Breast epithelium (tissue), 4 donors: Measurements from ENCODE around the gene NUAK1. TPM values are rescaled to one million over a fixed set of nuclear protein-coding genes. Genes with fewer than 3 reads are reported as not detected.

ENCODE experiments used
- DNase-seq, 2 donors: peaks; one replicate each; pipeline ENCODE4 v3.0.0-alpha.2; 2019; ENCODE audit warnings: low spot score in 2 of 2
- H3K27ac ChIP-seq, 2 donors: fragments of 200-600 bp; sonication (generic) in 1 of 2; one replicate each; pipeline ENCODE4 v1.5.1; 2016 to 2019; ENCODE audit warnings: mild to moderate bottlenecking in 1 of 2
- H3K27me3 ChIP-seq, 2 donors: fragments of 200-600 bp; sonication (generic) in 1 of 2; one replicate each; pipeline versions ENCODE4 v1.5.1 to v1.6.0; 2017 to 2019; ENCODE audit warnings: control low read depth in 1 of 2, mild to moderate bottlenecking in 1 of 2
- H3K36me3 ChIP-seq: fragments of 200-600 bp; one replicate; pipeline ENCODE4 v1.5.1; 2019
- H3K4me1 ChIP-seq, 2 donors: fragments of 200-600 bp; sonication (generic); one replicate each; pipeline ENCODE4 v1.5.1; 2016 to 2019; ENCODE audit warnings: control low read depth in 1 of 2
- H3K4me3 ChIP-seq, 3 donors: fragments of 200-600 bp; sonication (generic); 1 replicate in 2 of 3; 2 replicates in 1 of 3; pipeline ENCODE4 v1.5.1; 2016 to 2019; ENCODE audit warnings: mild to moderate bottlenecking in 3 of 3, moderate library complexity in 2 of 3
- H3K9me3 ChIP-seq, 2 donors: fragments of 200-600 bp; sonication (generic) in 1 of 2; one replicate each; pipeline ENCODE4 v1.5.1; 2016 to 2019; ENCODE audit warnings: control low read depth in 1 of 2
- POLR2A ChIP-seq: fragments of 450-650 bp; IDR thresholded peaks from one replicate; pipeline ENCODE4 v1.6.1; 2016; ENCODE audit warnings: antibody characterized with exemption, mild to moderate bottlenecking, moderate library complexity
- POLR2AphosphoS5 ChIP-seq, 3 donors: sonication (generic); formaldehyde crosslinking; IDR thresholded peaks; one replicate each; pipeline ENCODE4 v1.6.1; 2017; ENCODE audit warnings: antibody characterized with exemption in 3 of 3
- intact Hi-C: fragments of 100-400 bp; cut with DNase I; formaldehyde crosslinking; loops from one replicate; pipeline ENCODE4 v1.15.1; 2023; ENCODE audit warnings: low total_unique reads
- total RNA-seq, 3 donors: library from RNA; depleted of rRNA; stranded (reverse); fragments of >200 nt; gene quantifications; one replicate each; pipeline ENCODE4 v1.1.0, GENCODE V29; 2016
- TF ChIP-seq, protein P1 (sequence below), 3 donors: fragments of 450-650 bp; IDR thresholded peaks; one replicate each; pipeline ENCODE4 v1.5.1; 2016 to 2017; ENCODE audit warnings: antibody characterized with exemption in 3 of 3, mild to moderate bottlenecking in 3 of 3, moderate library complexity in 3 of 3

The NUAK1 gene
- total RNA-seq, 3 donors from 2014 or later, result 6.0 to 20.2 (median 13.1) TPM

DNA sequence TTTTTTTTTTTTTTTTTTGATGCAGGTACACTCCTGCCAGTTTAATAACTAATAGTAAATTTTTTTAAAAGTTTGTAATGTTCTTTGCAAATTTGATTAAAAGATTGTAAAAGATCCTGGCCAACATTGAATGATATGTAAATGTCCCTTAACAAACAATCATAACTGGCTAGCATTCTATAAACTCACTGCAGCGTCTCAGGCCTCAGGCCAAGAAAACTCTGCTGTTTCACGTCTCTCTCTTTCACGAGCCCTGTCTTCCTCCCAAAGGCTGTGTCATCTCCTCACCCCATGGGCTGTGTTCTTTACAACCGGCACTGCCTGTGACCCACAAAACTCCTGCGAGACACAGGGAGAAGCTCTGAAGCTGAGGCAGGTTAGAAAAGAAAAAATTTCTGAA lies 103.3 kb downstream of the NUAK1 start:
- no peaks in the 10 kb centered on the region for H3K27me3 ChIP-seq
- intact Hi-C loops, result no loop called here
- no peaks in the 10 kb centered on the region for H3K9me3 ChIP-seq
- H3K4me3 ChIP-seq, result no peak overlapping the region
- TF ChIP-seq POLR2AphosphoS5 (IDR thresholded peaks at IDR 0.05) (no peak), POLR2A (no peak)
- TF ChIP-seq, protein P1, sequence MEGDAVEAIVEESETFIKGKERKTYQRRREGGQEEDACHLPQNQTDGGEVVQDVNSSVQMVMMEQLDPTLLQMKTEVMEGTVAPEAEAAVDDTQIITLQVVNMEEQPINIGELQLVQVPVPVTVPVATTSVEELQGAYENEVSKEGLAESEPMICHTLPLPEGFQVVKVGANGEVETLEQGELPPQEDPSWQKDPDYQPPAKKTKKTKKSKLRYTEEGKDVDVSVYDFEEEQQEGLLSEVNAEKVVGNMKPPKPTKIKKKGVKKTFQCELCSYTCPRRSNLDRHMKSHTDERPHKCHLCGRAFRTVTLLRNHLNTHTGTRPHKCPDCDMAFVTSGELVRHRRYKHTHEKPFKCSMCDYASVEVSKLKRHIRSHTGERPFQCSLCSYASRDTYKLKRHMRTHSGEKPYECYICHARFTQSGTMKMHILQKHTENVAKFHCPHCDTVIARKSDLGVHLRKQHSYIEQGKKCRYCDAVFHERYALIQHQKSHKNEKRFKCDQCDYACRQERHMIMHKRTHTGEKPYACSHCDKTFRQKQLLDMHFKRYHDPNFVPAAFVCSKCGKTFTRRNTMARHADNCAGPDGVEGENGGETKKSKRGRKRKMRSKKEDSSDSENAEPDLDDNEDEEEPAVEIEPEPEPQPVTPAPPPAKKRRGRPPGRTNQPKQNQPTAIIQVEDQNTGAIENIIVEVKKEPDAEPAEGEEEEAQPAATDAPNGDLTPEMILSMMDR (IDR thresholded peaks at IDR 0.05), result no peak
- H3K4me1 ChIP-seq, result no peaks in the 10 kb centered on the region
- no peak overlapping the region for H3K27ac ChIP-seq
- no peaks in the 10 kb centered on the region for H3K36me3 ChIP-seq
- DNase-seq, result no peak

DNA sequence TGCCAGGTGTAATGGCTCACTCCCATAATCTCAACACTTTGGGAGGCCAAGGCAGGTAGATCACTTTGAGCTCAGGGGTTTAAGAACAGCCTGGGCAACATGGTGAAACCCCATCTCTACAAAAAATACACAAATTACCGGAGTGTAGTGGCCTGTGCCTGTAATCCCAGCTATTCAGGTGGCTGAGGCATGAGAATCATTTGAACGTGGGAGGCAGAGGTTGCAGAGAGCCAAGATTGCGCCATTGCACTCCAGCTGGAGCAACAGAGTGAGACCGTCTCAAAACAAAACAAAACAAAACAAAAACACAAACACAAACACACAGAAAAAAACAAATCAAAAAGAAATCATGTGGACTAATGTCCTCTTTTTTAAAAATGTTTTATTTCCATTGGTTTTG lies 104.4 kb downstream of the NUAK1 start:
- intact Hi-C loops, result no loop called here

DNA sequence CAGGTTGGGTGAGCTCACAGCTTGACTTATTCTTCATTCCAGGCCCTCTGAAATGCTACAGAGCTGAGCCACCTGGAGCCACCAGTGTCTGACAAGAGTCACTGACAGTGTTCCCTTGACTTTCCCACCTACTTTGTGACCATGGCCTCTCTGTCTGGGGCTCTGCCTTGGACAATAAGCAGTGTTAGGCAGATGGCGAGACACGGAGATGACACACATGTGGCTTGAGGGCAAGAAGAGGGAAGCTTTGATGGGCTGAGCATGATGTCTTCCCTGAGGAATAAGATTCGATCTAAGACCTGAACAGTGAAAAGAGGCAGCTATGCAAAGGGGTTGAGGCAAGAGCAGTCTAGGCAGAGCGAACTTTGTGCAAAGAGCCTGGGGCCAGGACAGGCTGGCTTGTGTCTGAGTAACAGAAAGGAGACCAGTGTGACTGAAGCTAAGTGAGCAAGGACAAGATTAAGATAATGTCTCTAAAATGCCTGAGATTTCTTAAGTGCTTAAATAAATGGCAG lies 105.5 kb downstream of the NUAK1 start:
- H3K27me3 ChIP-seq, result no peaks in the 10 kb centered on the region
- no peaks in the 10 kb centered on the region for H3K36me3 ChIP-seq
- intact Hi-C loops, result no loop called here
- no peaks in the 10 kb centered on the region for H3K4me1 ChIP-seq
- TF ChIP-seq, protein P1 (IDR thresholded peaks at IDR 0.05), result no peak
- TF ChIP-seq POLR2AphosphoS5 (IDR thresholded peaks at IDR 0.05) (no peak), POLR2A (no peak)
- no peak overlapping the region for H3K4me3 ChIP-seq
- no peak overlapping the region for H3K27ac ChIP-seq
- DNase-seq, result no peak
- H3K9me3 ChIP-seq, result no peaks in the 10 kb centered on the region

More for the DNA sequence above, 104.4 kb downstream of the NUAK1 start:
- no peaks in the 10 kb centered on the region for H3K4me1 ChIP-seq
- DNase-seq, result no peak
- H3K27ac ChIP-seq, result no peak overlapping the region
- H3K9me3 ChIP-seq, result no peaks in the 10 kb centered on the region
- H3K36me3 ChIP-seq, result no peaks in the 10 kb centered on the region
- H3K27me3 ChIP-seq, result no peaks in the 10 kb centered on the region
- TF ChIP-seq, protein P1 (IDR thresholded peaks at IDR 0.05), result no peak
- TF ChIP-seq POLR2A (no peak), POLR2AphosphoS5 (IDR thresholded peaks at IDR 0.05) (no peak)
- H3K4me3 ChIP-seq, result no peak overlapping the region

DNA sequence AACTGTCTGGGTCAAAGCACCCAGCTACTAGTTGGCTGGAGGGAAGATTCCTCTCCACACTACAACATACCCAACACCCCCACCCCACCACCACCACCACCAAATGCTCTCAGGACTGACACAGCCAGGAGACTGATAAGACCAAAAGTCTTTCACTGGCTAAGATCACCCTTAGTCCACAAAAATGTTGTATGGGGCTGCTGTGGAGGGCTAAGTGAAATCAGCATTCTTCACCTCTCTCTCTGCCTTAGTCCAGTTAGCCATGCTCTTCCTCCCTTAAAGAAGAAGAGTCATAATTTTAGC lies 106.2 kb downstream of the NUAK1 start:
- no peak for TF ChIP-seq POLR2A
- no peak for TF ChIP-seq POLR2AphosphoS5 (IDR thresholded peaks at IDR 0.05)
- TF ChIP-seq, protein P1 (IDR thresholded peaks at IDR 0.05), result no peak
- intact Hi-C loops, result no loop called here
- Histone ChIP-seq H3K36me3 (no peaks in the 10 kb centered on the region), H3K4me3 (no peak overlapping the region), H3K27me3 (no peaks in the 10 kb centered on the region), H3K4me1 (no peaks in the 10 kb centered on the region), H3K9me3 (no peaks in the 10 kb centered on the region), H3K27ac (no peak overlapping the region)
- no peak for DNase-seq

DNA sequence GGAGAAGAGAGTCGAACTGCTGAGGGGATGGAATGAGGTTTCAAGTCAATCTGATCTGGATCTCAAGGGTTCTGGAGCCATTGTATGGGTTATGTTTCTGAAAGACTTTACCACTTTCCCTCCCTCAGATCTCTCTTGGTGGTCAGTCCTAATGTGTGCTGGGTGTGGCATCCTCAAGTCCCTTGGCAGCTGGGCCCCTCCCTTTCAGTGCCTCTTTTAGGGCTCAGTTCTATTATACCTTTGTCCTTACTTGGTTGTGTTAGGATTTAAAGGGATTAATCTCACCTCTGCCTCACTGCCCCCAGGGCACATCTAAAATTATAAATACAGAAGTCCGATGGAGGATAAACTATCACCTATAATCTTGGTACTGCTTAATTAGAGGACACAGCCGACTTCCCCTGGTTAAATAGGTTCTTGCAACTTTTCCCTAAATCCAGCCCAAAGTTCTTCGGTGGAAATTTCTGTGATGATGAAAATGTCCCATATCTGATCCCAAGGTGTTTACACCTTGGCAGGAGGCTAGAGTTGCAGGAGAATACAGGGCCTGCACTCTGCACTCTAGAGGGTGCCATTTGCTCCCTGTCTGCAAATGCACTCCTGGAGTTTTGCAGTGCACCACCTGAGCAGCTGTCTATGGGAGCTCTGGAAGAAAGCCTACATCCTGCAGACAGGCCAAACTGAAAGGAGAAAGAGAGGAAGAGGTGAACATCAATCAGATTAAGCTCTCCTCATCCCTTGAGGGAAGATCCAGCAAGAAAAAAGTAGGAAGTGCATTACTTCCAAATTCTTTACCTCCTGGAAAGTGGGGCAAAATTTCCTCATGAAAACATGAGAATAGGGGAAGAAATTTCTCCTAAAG lies 106.8 kb downstream of the NUAK1 start:
- no peaks in the 10 kb centered on the region for H3K36me3 ChIP-seq
- DNase-seq, result no peak
- no peaks in the 10 kb centered on the region for H3K27me3 ChIP-seq
- H3K27ac ChIP-seq, result no peak overlapping the region
- no peak overlapping the region for H3K4me3 ChIP-seq
- intact Hi-C loops, result no loop called here
- H3K4me1 ChIP-seq, result no peaks in the 10 kb centered on the region
- H3K9me3 ChIP-seq, result no peaks in the 10 kb centered on the region
- no peak for TF ChIP-seq POLR2AphosphoS5 (IDR thresholded peaks at IDR 0.05)
